Vagina (tissue), 2 donors: ENCODE measurements around the gene POLR2C. TPM values are rescaled to one million over a fixed set of nuclear protein-coding genes. Genes with fewer than 3 reads are reported as not detected.

Experiments
- DNase-seq, 2 donors: peaks; one replicate each; pipeline ENCODE4 v3.0.0-alpha.2; 2017; ENCODE audit errors: extremely low spot score in 2 of 2
- H3K27ac ChIP-seq: fragments of 200-600 bp; sonication (generic); one replicate; pipeline ENCODE4 v1.5.1; 2019
- H3K27me3 ChIP-seq: fragments of 200-600 bp; sonication (generic); one replicate; pipeline ENCODE4 v1.5.1; 2019
- H3K36me3 ChIP-seq, 2 donors: fragments of 200-600 bp; sonication (generic); one replicate each; pipeline ENCODE4 v1.5.1; 2017 to 2019
- H3K4me1 ChIP-seq: fragments of 200-600 bp; sonication (generic); one replicate; pipeline ENCODE4 v1.5.1; 2019
- H3K4me3 ChIP-seq, 2 donors: fragments of 200-600 bp; sonication (generic); 1 replicate in 1 of 2; 2 replicates in 1 of 2; pipeline ENCODE4 v1.5.1; 2016 to 2019
- H3K9me3 ChIP-seq: fragments of 200-600 bp; sonication (generic); one replicate; pipeline ENCODE4 v1.5.1; 2019
- CTCF ChIP-seq, 3 experiments: fragments of 450-650 bp in 2 of 3; fragments of 200-600 bp in 1 of 3; sonication (generic) in 1 of 3; IDR thresholded peaks; one replicate each; pipeline ENCODE4 v1.5.1; 2017 to 2019; ENCODE audit warnings: antibody characterized with exemption in 3 of 3, mild to moderate bottlenecking in 2 of 3, moderate library complexity in 2 of 3
- POLR2A ChIP-seq, 2 donors: fragments of 450-650 bp; IDR thresholded peaks; one replicate each; pipeline ENCODE4 v1.6.1; 2017; ENCODE audit warnings: antibody characterized with exemption in 2 of 2, mild to moderate bottlenecking in 2 of 2, moderate library complexity in 2 of 2
- POLR2AphosphoS5 ChIP-seq, 2 donors: sonication (generic); formaldehyde crosslinking; IDR thresholded peaks; one replicate each; pipeline ENCODE4 v1.9.0; 2017; ENCODE audit warnings: antibody characterized with exemption in 2 of 2, mild to moderate bottlenecking in 2 of 2, low read depth in 1 of 2; ENCODE audit not compliant: insufficient read depth in 1 of 2
- intact Hi-C: fragments of 100-400 bp; cut with DNase I; formaldehyde crosslinking; loops from one replicate; pipeline ENCODE4 v1.15.1; 2023
- total RNA-seq: library from RNA; depleted of rRNA; stranded (reverse); fragments of >200 nt; gene quantifications from one replicate; pipeline ENCODE4 v1.2.3, GENCODE V29; 2016

Gene POLR2C
- total RNA-seq, 1 donor from 2014 or later: 127 TPM

GRCh38 chr16:57507136-57508034 lies 44.9 kb downstream of the POLR2C start:
- Histone ChIP-seq H3K27ac (no peak overlapping the region), H3K4me1 (peaks cover under 1% of the 10 kb centered on the region), H3K9me3 (no peaks in the 10 kb centered on the region), H3K4me3 (no peak overlapping the region), H3K36me3 (no peaks in the 10 kb centered on the region), H3K27me3 (no peaks in the 10 kb centered on the region)
- TF ChIP-seq POLR2AphosphoS5 (IDR thresholded peaks at IDR 0.05; ENCODE audit: insufficient read depth in 1 of 2, low read depth in 1 of 2) (no peak), POLR2A (IDR thresholded peaks at IDR 0.05) (no peak), CTCF (IDR thresholded peaks at IDR 0.05) (no peak)
- intact Hi-C loops: no loop called here
- no peak for DNase-seq

GRCh38 chr16:57508035-57508425 lies 45.6 kb downstream of the POLR2C start:
- Histone ChIP-seq H3K27me3 (no peaks in the 10 kb centered on the region), H3K9me3 (no peaks in the 10 kb centered on the region), H3K4me1 (peaks cover 7% of the 10 kb centered on the region), H3K27ac (no peak overlapping the region), H3K36me3 (no peaks in the 10 kb centered on the region), H3K4me3 (no peak overlapping the region)
- DNase-seq: no peak
- TF ChIP-seq POLR2A (IDR thresholded peaks at IDR 0.05) (no peak), POLR2AphosphoS5 (IDR thresholded peaks at IDR 0.05; ENCODE audit: insufficient read depth in 1 of 2, low read depth in 1 of 2) (no peak), CTCF (IDR thresholded peaks at IDR 0.05) (no peak)
- intact Hi-C loops: no loop called here

GRCh38 chr16:57509231-57509923 lies 46.9 kb downstream of the POLR2C start:
- Histone ChIP-seq H3K27ac (no peak overlapping the region), H3K36me3 (no peaks in the 10 kb centered on the region), H3K27me3 (no peaks in the 10 kb centered on the region), H3K4me3 (no peak overlapping the region), H3K4me1 (peaks cover 20% of the 10 kb centered on the region), H3K9me3 (no peaks in the 10 kb centered on the region)
- no peak for DNase-seq
- TF ChIP-seq POLR2A (IDR thresholded peaks at IDR 0.05) (no peak), CTCF (IDR thresholded peaks at IDR 0.05) (no peak)
- intact Hi-C loops: no loop called here

DNA sequence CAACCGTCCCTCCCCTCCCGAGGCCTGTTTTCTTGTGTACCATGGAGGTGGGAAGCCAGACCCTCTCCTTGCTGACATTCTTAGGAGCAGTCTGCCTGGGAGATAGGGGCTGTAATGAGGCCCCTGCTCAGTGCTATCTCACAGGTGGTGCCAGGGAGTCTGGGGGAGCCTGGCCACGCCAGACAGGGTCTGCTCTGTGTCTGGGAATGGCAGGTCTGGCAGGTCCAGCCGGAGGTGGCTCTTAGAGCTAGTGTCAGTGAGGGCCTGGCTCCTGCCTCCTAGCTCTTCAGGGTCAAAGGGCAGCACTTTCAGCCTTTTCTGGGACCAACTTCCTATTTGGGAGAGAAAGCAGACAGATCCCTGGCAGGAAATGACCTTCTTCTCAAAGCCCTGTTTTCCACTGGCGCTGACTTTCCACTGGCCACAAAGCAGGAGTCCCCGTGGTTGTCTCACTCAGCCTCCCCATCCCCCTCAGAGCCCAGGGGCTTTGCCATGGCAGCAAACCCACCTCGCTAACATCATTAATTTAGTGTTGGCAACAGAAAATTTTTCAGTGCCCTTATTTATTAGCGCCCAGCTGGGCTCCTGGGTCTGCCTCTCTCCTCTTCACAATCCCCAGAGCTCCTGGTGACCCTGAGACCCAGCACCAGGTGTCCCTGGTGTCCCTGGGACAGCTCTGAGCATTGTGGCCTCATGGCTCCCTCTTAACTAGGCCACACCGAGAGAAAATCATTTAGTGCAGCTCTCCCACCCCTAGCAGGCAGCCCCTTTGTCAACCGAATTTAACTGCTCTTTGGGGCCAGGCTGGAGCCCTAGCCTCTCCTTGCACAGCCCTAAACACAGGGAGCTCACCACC lies 47.8 kb downstream of the POLR2C start:
- H3K27ac ChIP-seq: no peak overlapping the region
- no peaks in the 10 kb centered on the region for H3K36me3 ChIP-seq
- no peaks in the 10 kb centered on the region for H3K27me3 ChIP-seq
- H3K9me3 ChIP-seq: no peaks in the 10 kb centered on the region
- intact Hi-C loops: loop anchor here (10.0 kb wide), 1 partner anchor 85 kb away; no protein-coding TSS in a partner anchor
- peaks cover 29% of the 10 kb centered on the region for H3K4me1 ChIP-seq
- TF ChIP-seq CTCF (IDR thresholded peaks at IDR 0.05) (no peak), POLR2AphosphoS5 (IDR thresholded peaks at IDR 0.05; ENCODE audit: insufficient read depth in 1 of 2, low read depth in 1 of 2) (no peak), POLR2A (IDR thresholded peaks at IDR 0.05) (no peak)
- no peak for DNase-seq
- H3K4me3 ChIP-seq: no peak overlapping the region
